HCT116 (cell line): ENCODE data around the gene DAP. TPM values are rescaled to one million over a fixed set of nuclear protein-coding genes. Genes with fewer than 3 reads are reported as not detected.

Source experiments
- ATAC-seq: fragments of 200-7000 bp; cut with Tn5 transposase; 2 replicates; pipeline ENCODE4 v1.9.1; 2020; ENCODE audit warnings: mild to moderate bottlenecking, moderate library complexity
- BruUV-seq: library from RNA; stranded (reverse); fragments of 400-500 nt; replicated peaks from 2 replicates; lab custom pipeline; 2021; lab: Mats Ljungman, UMichigan
- CTCF ChIA-PET: fragments of 300-600 bp; sonication (Branson Sonifier 250); formaldehyde crosslinking; loops from one replicate; lab custom pipeline; 2021; ENCODE audit warnings: antibody characterized with exemption; lab: Charles Lee
- POLR2A ChIA-PET: fragments of 300-600, 350-600 bp; sonication (Branson Sonifier 250); formaldehyde crosslinking; loops from one replicate; lab custom pipeline; 2021; ENCODE audit warnings: antibody characterized with exemption; lab: Charles Lee
- RAD21 ChIA-PET, 2 experiments: fragments of 300-600 bp; sonication (Branson Sonifier 250); formaldehyde crosslinking; loops; one replicate each; lab custom pipeline; 2023; ENCODE audit warnings: low total read pairs in 2 of 2; ENCODE audit not compliant: uncharacterized antibody in 2 of 2, unreplicated experiment in 2 of 2, low non-redundant PET in 1 of 2; lab: Charles Lee
- DNase-seq: peaks from one replicate; pipeline ENCODE4 v3.0.0-alpha.2; 2010; ENCODE audit warnings: low read depth, low spot score
- H2AFZ ChIP-seq: fragments of 200-600 bp; shearing (Covaris generic), sonication (generic); 2 replicates; pipeline ENCODE4 v1.6.1; 2017; ENCODE audit warnings: low read depth, mixed run types, mixed read lengths, antibody characterized with exemption, low read length; ENCODE audit not compliant: poor library complexity, severe bottlenecking
- H3K27ac ChIP-seq: 2 replicates; pipeline ENCODE4 v1.5.1; 2012; ENCODE audit warnings: low read depth, low read length
- H3K27me3 ChIP-seq: fragments of 200-600 bp; sonication (generic); 2 replicates; pipeline ENCODE4 v1.6.1; 2016; ENCODE audit warnings: mixed run types, low read length, mixed read lengths; ENCODE audit not compliant: insufficient read depth
- H3K36me3 ChIP-seq, 2 experiments: fragments of 200-500 bp in 1 of 2; fragments of 200-600 bp in 1 of 2; sonication (Bioruptor generic) in 1 of 2; sonication (generic) in 1 of 2; 2 replicates each; pipeline versions ENCODE4 v1.5.1 to v1.6.1; 2014 to 2016; ENCODE audit warnings: low read length in 2 of 2, inconsistent platforms in 1 of 2, mixed read lengths in 1 of 2, mixed run types in 1 of 2; ENCODE audit not compliant: insufficient read depth in 2 of 2, control insufficient read depth in 1 of 2
- H3K4me1 ChIP-seq, 2 experiments: fragments of 200-600 bp in 1 of 2; sonication (generic) in 1 of 2; 2 replicates each; pipeline versions ENCODE4 v1.5.1 to v1.6.1; 2012 to 2017; ENCODE audit warnings: low read length in 2 of 2, inconsistent platforms in 1 of 2, mild to moderate bottlenecking in 1 of 2, mixed read lengths in 1 of 2, mixed run types in 1 of 2, moderate library complexity in 1 of 2; ENCODE audit not compliant: insufficient read depth in 2 of 2, control insufficient read depth in 1 of 2
- H3K4me2 ChIP-seq: fragments of 200-600 bp; sonication (generic); 2 replicates; pipeline ENCODE4 v1.6.1; 2017; ENCODE audit warnings: mixed run types, low read length, mixed read lengths
- H3K4me3 ChIP-seq, 2 experiments: fragments of 200-600 bp in 1 of 2; sonication (generic) in 1 of 2; replicated peaks in 1 of 2; 2 replicates each; pipeline ENCODE4 v1.5.1; 2011 to 2016; ENCODE audit warnings: low read length in 2 of 2, control low read depth in 1 of 2, low read depth in 1 of 2, mild to moderate bottlenecking in 1 of 2, mixed read lengths in 1 of 2, mixed run types in 1 of 2
- H3K79me2 ChIP-seq: fragments of 200-600 bp; sonication (generic); 2 replicates; pipeline ENCODE4 v1.6.1; 2017; ENCODE audit warnings: mild to moderate bottlenecking, mixed run types, low read length, moderate library complexity, mixed read lengths; ENCODE audit not compliant: insufficient read depth
- H3K9ac ChIP-seq: fragments of 200-600 bp; sonication (generic); 2 replicates; pipeline ENCODE4 v1.6.1; 2016; ENCODE audit warnings: low read length, mixed read lengths
- H3K9me2 ChIP-seq: fragments of 200-600 bp; sonication (generic), shearing (Covaris generic); 2 replicates; pipeline ENCODE4 v1.6.1; 2017; ENCODE audit warnings: mixed run types, mild to moderate bottlenecking, moderate library complexity; ENCODE audit not compliant: insufficient read depth
- H3K9me3 ChIP-seq, 2 experiments: fragments of 200-500 bp in 1 of 2; fragments of 200-600 bp in 1 of 2; sonication (Bioruptor generic) in 1 of 2; sonication (generic) in 1 of 2; 2 replicates each; pipeline ENCODE4 v1.6.1; 2014 to 2017; ENCODE audit warnings: low read length in 2 of 2, mixed read lengths in 2 of 2, inconsistent platforms in 1 of 2, low read depth in 1 of 2, mild to moderate bottlenecking in 1 of 2, mixed run types in 1 of 2, moderate library complexity in 1 of 2; ENCODE audit not compliant: control insufficient read depth in 1 of 2, insufficient read depth in 1 of 2
- H4K20me1 ChIP-seq: fragments of 200-600 bp; sonication (generic), shearing (Covaris generic); 2 replicates; pipeline ENCODE4 v1.6.1; 2017; ENCODE audit warnings: mixed run types, mild to moderate bottlenecking, moderate library complexity; ENCODE audit not compliant: insufficient read depth
- ATF3 ChIP-seq: IDR thresholded peaks from 2 replicates; pipeline ENCODE4 v1.6.1; 2012
- CBX3 ChIP-seq: IDR thresholded peaks from 2 replicates; pipeline ENCODE4 v1.6.1; 2012; ENCODE audit warnings: low read depth
- CEBPB ChIP-seq: IDR thresholded peaks from 2 replicates; pipeline ENCODE4 v1.6.1; 2012; ENCODE audit warnings: low read depth
- EGR1 ChIP-seq: IDR thresholded peaks from 2 replicates; pipeline ENCODE4 v1.6.1; 2012; ENCODE audit warnings: low read depth
- ELF1 ChIP-seq: IDR thresholded peaks from 2 replicates; pipeline ENCODE4 v1.6.1; 2012; ENCODE audit warnings: low read depth, borderline replicate concordance
- FOSL1 ChIP-seq: IDR thresholded peaks from 2 replicates; pipeline ENCODE4 v1.6.1; 2012; ENCODE audit warnings: low read depth
- JUND ChIP-seq: IDR thresholded peaks from 2 replicates; pipeline ENCODE4 v1.6.1; 2012
- MAX ChIP-seq: IDR thresholded peaks from 2 replicates; pipeline ENCODE4 v1.6.1; 2012
- POLR2AphosphoS5 ChIP-seq: IDR thresholded peaks from 2 replicates; pipeline ENCODE4 v1.6.1; 2011; ENCODE audit warnings: mild to moderate bottlenecking, low read depth, low read length, moderate library complexity
- RAD21 ChIP-seq: IDR thresholded peaks from 2 replicates; pipeline ENCODE4 v1.6.1; 2012; ENCODE audit warnings: low read depth, mild to moderate bottlenecking
- REST ChIP-seq: IDR thresholded peaks from 2 replicates; pipeline ENCODE4 v1.6.1; 2012; ENCODE audit warnings: low read depth
- SIN3A ChIP-seq: IDR thresholded peaks from 2 replicates; pipeline ENCODE4 v1.6.1; 2012; ENCODE audit warnings: low read depth
- SP1 ChIP-seq: IDR thresholded peaks from 2 replicates; pipeline ENCODE4 v1.6.1; 2012; ENCODE audit warnings: low read depth
- SRF ChIP-seq: IDR thresholded peaks from 2 replicates; pipeline ENCODE4 v1.6.1; 2012; ENCODE audit warnings: low read depth
- TCF7L2 ChIP-seq: IDR thresholded peaks from 2 replicates; pipeline ENCODE4 v1.7.0; 2011; ENCODE audit warnings: borderline replicate concordance, inconsistent platforms; ENCODE audit not compliant: insufficient read depth, insufficient read length; ENCODE audit errors: extremely low read depth
- YY1 ChIP-seq: IDR thresholded peaks from 2 replicates; pipeline ENCODE4 v1.6.1; 2011; ENCODE audit warnings: low read length, low read depth, moderate library complexity, mild to moderate bottlenecking; ENCODE audit not compliant: insufficient replicate concordance; ENCODE audit errors: extremely low read depth
- ZFX ChIP-seq: fragments of 450-650 bp; IDR thresholded peaks from 2 replicates; pipeline ENCODE4 v1.6.1; 2017
- ZNF274 ChIP-seq: fragments of 200-500 bp; sonication (Bioruptor generic); IDR thresholded peaks from 2 replicates; pipeline ENCODE4 v1.6.1; 2014; ENCODE audit warnings: mild to moderate bottlenecking, low read depth, low read length, inconsistent platforms
- intact Hi-C: fragments of 100-400 bp; cut with micrococcal nuclease; formaldehyde crosslinking; loops from 2 replicates; pipeline ENCODE4 v1.10.0; 2022
- total RNA-seq: library from RNA; stranded (reverse); gene quantifications from one replicate; pipeline ENCODE4 v1.2.1, GENCODE V29; 2021; ENCODE audit not compliant: unreplicated experiment
- TF ChIP-seq, protein P1 (sequence below), 3 experiments: fragments of 200-600 bp in 1 of 3; sonication (generic) in 1 of 3; IDR thresholded peaks in 2 of 3; conservative IDR thresholded peaks in 1 of 3; 2 replicates each; pipeline ENCODE4 v1.5.1; 2012 to 2017; ENCODE audit warnings: low read depth in 2 of 3, low read length in 2 of 3, antibody characterized with exemption in 1 of 3, borderline replicate concordance in 1 of 3, control low read depth in 1 of 3, mild to moderate bottlenecking in 1 of 3, mixed read lengths in 1 of 3, mixed run types in 1 of 3, moderate library complexity in 1 of 3; ENCODE audit not compliant: insufficient read depth in 1 of 3

Gene DAP
- total RNA-seq, 1 experiment from 2014 or later = 59.1 TPM

DNA sequence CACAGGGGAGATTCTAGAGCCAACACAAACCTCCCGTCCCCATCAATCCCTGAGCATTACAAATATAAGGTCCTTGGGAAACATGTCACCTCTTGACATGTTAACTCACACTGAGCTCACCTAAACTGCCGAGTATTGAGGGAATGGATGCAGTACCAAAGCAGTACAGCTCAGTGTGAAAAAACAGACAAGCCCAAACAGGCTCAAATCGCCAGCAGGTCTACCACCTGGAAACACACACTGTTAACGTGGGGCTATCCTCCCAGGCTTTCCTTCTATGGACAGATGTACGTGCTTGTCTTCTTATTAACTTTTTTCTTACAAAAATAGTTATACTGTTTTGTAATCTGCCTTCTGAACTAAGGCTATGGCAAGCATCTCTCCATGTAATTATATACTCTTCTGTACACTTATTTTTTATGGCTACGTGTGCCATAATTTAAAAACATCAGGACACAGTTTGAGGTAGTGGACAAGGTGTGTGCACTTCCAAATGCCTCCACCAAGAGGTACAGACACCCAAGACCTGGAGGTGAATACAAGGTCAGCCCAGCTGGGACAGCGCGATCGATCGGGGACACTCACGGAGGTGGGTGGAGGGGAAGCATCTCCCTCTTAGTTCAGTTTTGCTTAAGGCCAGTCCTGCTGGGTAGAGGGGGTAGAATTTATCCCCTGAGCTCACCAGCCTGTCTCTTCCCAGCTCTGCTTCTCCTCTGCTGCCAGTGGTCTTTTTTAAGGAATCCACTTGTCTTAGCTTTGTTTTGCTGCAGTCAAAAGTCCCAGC is 76.5 kb downstream of the DAP start:
- CTCF ChIA-PET = no interaction called here
- Histone ChIP-seq H3K9me2 (no peaks in the 10 kb centered on the region), H3K9ac (no peak overlapping the region), H3K4me2 (no peak overlapping the region), H2AFZ (no peak overlapping the region), H3K9me3 (no peaks in the 10 kb centered on the region), H4K20me1 (no peaks in the 10 kb centered on the region), H3K27me3 (no peaks in the 10 kb centered on the region), H3K27ac (no peak overlapping the region), H3K4me3 (no peak overlapping the region), H3K36me3 (peaks cover 0 to 3% of the 10 kb centered on the region in 2 experiments; a peak in 2 of 4 replicates), H3K79me2 (no peaks in the 10 kb centered on the region), H3K4me1 (peaks cover 0 to 5% of the 10 kb centered on the region in 2 experiments; a peak in 1 of 4 replicates)
- DNase-seq = no peak
- ATAC-seq = no peak
- intact Hi-C loops = no loop called here
- BruUV-seq = no TSS peak
- POLR2A ChIA-PET = no interaction called here
- RAD21 ChIA-PET = no interaction called here
- TF ChIP-seq YY1 (no peak), REST (no peak), CEBPB (no peak), ATF3 (no peak), ZFX (no peak), ZNF274 (no peak), RAD21 (no peak), TCF7L2 (no peak), JUND (no peak), MAX (no peak), CBX3 (no peak), SIN3A (no peak), POLR2AphosphoS5 (no peak), SRF (no peak), EGR1 (no peak), FOSL1 (no peak), SP1 (no peak), ELF1 (no peak)
- TF ChIP-seq, protein P1, sequence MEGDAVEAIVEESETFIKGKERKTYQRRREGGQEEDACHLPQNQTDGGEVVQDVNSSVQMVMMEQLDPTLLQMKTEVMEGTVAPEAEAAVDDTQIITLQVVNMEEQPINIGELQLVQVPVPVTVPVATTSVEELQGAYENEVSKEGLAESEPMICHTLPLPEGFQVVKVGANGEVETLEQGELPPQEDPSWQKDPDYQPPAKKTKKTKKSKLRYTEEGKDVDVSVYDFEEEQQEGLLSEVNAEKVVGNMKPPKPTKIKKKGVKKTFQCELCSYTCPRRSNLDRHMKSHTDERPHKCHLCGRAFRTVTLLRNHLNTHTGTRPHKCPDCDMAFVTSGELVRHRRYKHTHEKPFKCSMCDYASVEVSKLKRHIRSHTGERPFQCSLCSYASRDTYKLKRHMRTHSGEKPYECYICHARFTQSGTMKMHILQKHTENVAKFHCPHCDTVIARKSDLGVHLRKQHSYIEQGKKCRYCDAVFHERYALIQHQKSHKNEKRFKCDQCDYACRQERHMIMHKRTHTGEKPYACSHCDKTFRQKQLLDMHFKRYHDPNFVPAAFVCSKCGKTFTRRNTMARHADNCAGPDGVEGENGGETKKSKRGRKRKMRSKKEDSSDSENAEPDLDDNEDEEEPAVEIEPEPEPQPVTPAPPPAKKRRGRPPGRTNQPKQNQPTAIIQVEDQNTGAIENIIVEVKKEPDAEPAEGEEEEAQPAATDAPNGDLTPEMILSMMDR (IDR thresholded peaks at IDR 0.05 in 2 of 3, conservative IDR thresholded peaks at IDR 0.05 in 1 of 3; ENCODE audit: borderline replicate concordance in 1 of 3, insufficient read depth in 1 of 3, low read depth in 2 of 3, low read length in 2 of 3) = no peak
